Lung (tissue), 12 donors: Measurements from ENCODE around the gene AK9. TPM values are rescaled to one million over a fixed set of nuclear protein-coding genes. Genes with fewer than 3 reads are reported as not detected.

Source experiments
- ATAC-seq: fragments of 200-7000 bp; cut with Tn5 transposase; one replicate; pipeline ENCODE4 v1.9.1; 2020; ENCODE audit warnings: moderate number of reproducible peaks; ENCODE audit not compliant: insufficient read depth, low FRiP score
- DNase-seq, 3 donors: peaks; one replicate each; pipeline ENCODE4 v3.0.0-alpha.2; 2013 to 2017
- H3K27ac ChIP-seq, 2 donors: one replicate each; pipeline ENCODE4 v1.5.1; 2013; ENCODE audit warnings: mild to moderate bottlenecking in 2 of 2, moderate library complexity in 2 of 2, control low read depth in 1 of 2, inconsistent platforms in 1 of 2, low read depth in 1 of 2, low read length in 1 of 2
- H3K27me3 ChIP-seq, 3 donors: one replicate each; pipeline ENCODE4 v1.5.1; 2013; ENCODE audit warnings: low read length in 2 of 3; ENCODE audit not compliant: control insufficient read depth in 3 of 3, insufficient read depth in 3 of 3
- H3K36me3 ChIP-seq, 4 donors: one replicate each; pipeline ENCODE4 v1.5.1; 2013; ENCODE audit warnings: low read length in 4 of 4, mild to moderate bottlenecking in 1 of 4, moderate library complexity in 1 of 4; ENCODE audit not compliant: control insufficient read depth in 4 of 4, insufficient read depth in 4 of 4
- H3K4me1 ChIP-seq, 5 donors: one replicate each; pipeline ENCODE4 v1.5.1; 2013; ENCODE audit warnings: low read length in 5 of 5, mild to moderate bottlenecking in 2 of 5, moderate library complexity in 1 of 5; ENCODE audit not compliant: control insufficient read depth in 5 of 5, insufficient read depth in 5 of 5
- H3K4me3 ChIP-seq: one replicate; pipeline ENCODE4 v1.5.1; 2013; ENCODE audit warnings: mild to moderate bottlenecking, control low read depth, moderate library complexity
- H3K9ac ChIP-seq, 2 donors: one replicate each; pipeline ENCODE4 v1.5.1; 2013; ENCODE audit warnings: low read length in 2 of 2, control low read depth in 1 of 2; ENCODE audit not compliant: insufficient read depth in 1 of 2
- H3K9me3 ChIP-seq, 4 donors: one replicate each; pipeline ENCODE4 v1.5.1; 2013; ENCODE audit warnings: low read length in 3 of 4, mild to moderate bottlenecking in 1 of 4, moderate library complexity in 1 of 4; ENCODE audit not compliant: control insufficient read depth in 4 of 4, insufficient read depth in 3 of 4
- CTCF ChIP-seq: IDR thresholded peaks from 2 replicates; pipeline ENCODE4 v1.5.1; 2012; ENCODE audit warnings: mild to moderate bottlenecking; ENCODE audit errors: control extremely low read depth, extremely low read depth
- WGBS, 2 donors: extraction: QIAGEN DNeasy Blood & Tissue Kit; methylation state at CpG; one replicate each; pipeline ENCODE4 v1.1.7; 2013; 5-methylcytosine and 5-hydroxymethylcytosine counted together
- polyA plus RNA-seq, 2 donors: library from polyadenylated mRNA; stranded (reverse); fragments of 200-250 nt; gene quantifications; one replicate each; pipeline ENCODE4 v1.2.1, GENCODE V29; 2013
- total RNA-seq, 2 donors: library from RNA; depleted of rRNA in 1 of 2; stranded (reverse); fragments of >200 nt in 1 of 2; gene quantifications; one replicate each; pipeline ENCODE4 v1.2.1, GENCODE V29; 2014 to 2021
- donor health status: control.
- donor health status: control.
- donor health status: Bipolar disorder and iron deficiency.
- donor health status: healthy.
- donor health status: DM: yes; HTN: yes; CAD: no.

The AK9 gene
- total and polyA plus RNA-seq, 4 donors: 4.1 to 26.3 (median 7.2) TPM

- peaks cover 0 to 4% (median 0%) of the 10 kb centered on the region in 4 donors for H3K36me3 ChIP-seq
- peaks cover 0 to under 1% (median 0%) of the 10 kb centered on the region in 4 donors for H3K9me3 ChIP-seq
- no peak for TF ChIP-seq CTCF
- peaks cover 0 to 4% (median 0%) of the 10 kb centered on the region in 5 donors for H3K4me1 ChIP-seq
- H3K27ac ChIP-seq: peak overlapping the region in 1 of 2 donors; percentile 39
- 55 to 77% methylated on average over 4 of the region's 4 CpGs for WGBS, 2 donors
- H3K4me3 ChIP-seq: no peak overlapping the region
- H3K9ac ChIP-seq: no peak overlapping the region
- DNase-seq (no peak), ATAC-seq (no peak)
- no peaks in the 10 kb centered on the region for H3K27me3 ChIP-seq
Observed at GRCh38 chr6:109701221-109701620, 10.2 kb upstream of the AK9 start.

GRCh38 chr6:109696355-109696754, 5.4 kb upstream of the AK9 start:
- Histone ChIP-seq H3K4me1 (peaks cover 0 to 10% (median 0%) of the 10 kb centered on the region in 5 donors), H3K27ac (no peak overlapping the region), H3K27me3 (no peaks in the 10 kb centered on the region), H3K9me3 (peaks cover 0 to 2% (median 0%) of the 10 kb centered on the region in 4 donors), H3K36me3 (peaks cover 0 to 5% (median 0%) of the 10 kb centered on the region in 4 donors), H3K9ac (no peak overlapping the region), H3K4me3 (no peak overlapping the region)
- 97 to 99% methylated on average over 5 of the region's 5 CpGs for WGBS, 2 donors
- ATAC-seq (no peak), DNase-seq (no peak)
- TF ChIP-seq CTCF: no peak

- H3K9me3 ChIP-seq: peaks cover 0 to 2% (median 0%) of the 10 kb centered on the region in 4 donors
- TF ChIP-seq CTCF: no peak
- no peaks in the 10 kb centered on the region for H3K27me3 ChIP-seq
- H3K9ac ChIP-seq: no peak overlapping the region
- peaks cover 0 to 5% (median 0%) of the 10 kb centered on the region in 4 donors for H3K36me3 ChIP-seq
- WGBS, 2 donors: 55 to 65% methylated on average over 4 of the region's 4 CpGs
- peaks cover 0 to 10% (median 0%) of the 10 kb centered on the region in 5 donors for H3K4me1 ChIP-seq
- H3K4me3 ChIP-seq: no peak overlapping the region
- peak in 1 of 3 donors; percentile 9 for DNase-seq
- ATAC-seq: no peak
- H3K27ac ChIP-seq: no peak overlapping the region
Observed at GRCh38 chr6:109695468-109695867, 4.5 kb upstream of the AK9 start.

- Histone ChIP-seq H3K27ac (no peak overlapping the region), H3K9ac (no peak overlapping the region)
Observed at GRCh38 chr6:109693111-109693510, 2.1 kb upstream of the AK9 start.

More at GRCh38 chr6:109693111-109693510, 2.1 kb upstream of the AK9 start:
- peaks cover 0 to 5% (median 0%) of the 10 kb centered on the region in 4 donors for H3K36me3 ChIP-seq
- H3K4me1 ChIP-seq: peaks cover 0 to 16% (median 0%) of the 10 kb centered on the region in 5 donors
- DNase-seq (no peak), ATAC-seq (no peak)
- H3K27me3 ChIP-seq: no peaks in the 10 kb centered on the region
- H3K4me3 ChIP-seq: no peak overlapping the region
- TF ChIP-seq CTCF: no peak
- peaks cover 0 to 2% (median 0%) of the 10 kb centered on the region in 4 donors for H3K9me3 ChIP-seq
